ENCODE data around the gene LFNG. TPM values are rescaled to one million over a fixed set of nuclear protein-coding genes. Genes with fewer than 3 reads are reported as not detected.

The LFNG gene
- total RNA-seq, 1 experiment from 2014 or later = 21.3 TPM

DNA sequence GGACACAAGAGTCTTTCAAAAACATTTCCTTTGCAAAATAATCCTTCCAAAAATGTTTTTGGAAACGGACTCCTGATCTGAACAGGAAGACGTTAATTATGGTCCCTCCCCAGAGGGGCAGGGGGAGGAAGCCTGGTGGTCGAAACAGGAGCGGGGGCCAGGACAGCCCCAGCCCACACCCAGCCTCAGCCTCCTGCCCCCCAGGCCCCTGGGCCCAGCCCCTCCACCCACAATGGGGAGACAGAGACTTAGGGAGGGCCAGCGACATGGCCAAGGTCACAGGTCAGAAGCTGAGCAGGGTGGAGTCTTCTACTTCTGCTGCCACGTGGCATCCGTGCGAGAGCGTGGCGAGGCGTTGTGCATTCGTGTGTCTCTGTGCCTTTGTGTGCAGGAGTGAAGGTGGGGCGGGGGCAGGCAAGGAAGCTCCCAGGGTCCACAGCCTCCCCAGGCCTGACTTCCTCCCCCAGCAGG, 29.4 kb upstream of the LFNG start:
- Histone ChIP-seq H3K79me2 (ENCODE audit: low read depth) (no peaks in the 10 kb centered on the region), H3F3A (ENCODE audit: insufficient read depth, low read depth) (no peaks in the 10 kb centered on the region), H3K27ac (no peak overlapping the region), H4K20me1 (ENCODE audit: insufficient read depth) (no peaks in the 10 kb centered on the region), H3K27me3 (ENCODE audit: insufficient read depth, low read depth) (peaks cover 7% of the 10 kb centered on the region; the same call in 1 of the 2 replicates), H3K9me3 (ENCODE audit: insufficient read depth, low read depth) (no peaks in the 10 kb centered on the region), H3K4me3 (no peak overlapping the region), H3K36me3 (ENCODE audit: low read depth) (no peaks in the 10 kb centered on the region), H3K4me2 (no peak overlapping the region), H3K9me2 (ENCODE audit: insufficient read depth) (no peaks in the 10 kb centered on the region), H3K4me1 (replicated peaks; ENCODE audit: insufficient read depth) (peaks cover 12% of the 10 kb centered on the region; the same call in 1 of the 2 replicates), H2AFZ (no peak overlapping the region)
- ChIA-PET CTCF (no interaction called here), POLR2A (ENCODE audit: unreplicated experiment) (no interaction called here)
- no peak for DNase-seq
- intact Hi-C loops (cut with micrococcal nuclease; ENCODE audit: unreplicated experiment) = no loop called here
- TF ChIP-seq, protein P1, sequence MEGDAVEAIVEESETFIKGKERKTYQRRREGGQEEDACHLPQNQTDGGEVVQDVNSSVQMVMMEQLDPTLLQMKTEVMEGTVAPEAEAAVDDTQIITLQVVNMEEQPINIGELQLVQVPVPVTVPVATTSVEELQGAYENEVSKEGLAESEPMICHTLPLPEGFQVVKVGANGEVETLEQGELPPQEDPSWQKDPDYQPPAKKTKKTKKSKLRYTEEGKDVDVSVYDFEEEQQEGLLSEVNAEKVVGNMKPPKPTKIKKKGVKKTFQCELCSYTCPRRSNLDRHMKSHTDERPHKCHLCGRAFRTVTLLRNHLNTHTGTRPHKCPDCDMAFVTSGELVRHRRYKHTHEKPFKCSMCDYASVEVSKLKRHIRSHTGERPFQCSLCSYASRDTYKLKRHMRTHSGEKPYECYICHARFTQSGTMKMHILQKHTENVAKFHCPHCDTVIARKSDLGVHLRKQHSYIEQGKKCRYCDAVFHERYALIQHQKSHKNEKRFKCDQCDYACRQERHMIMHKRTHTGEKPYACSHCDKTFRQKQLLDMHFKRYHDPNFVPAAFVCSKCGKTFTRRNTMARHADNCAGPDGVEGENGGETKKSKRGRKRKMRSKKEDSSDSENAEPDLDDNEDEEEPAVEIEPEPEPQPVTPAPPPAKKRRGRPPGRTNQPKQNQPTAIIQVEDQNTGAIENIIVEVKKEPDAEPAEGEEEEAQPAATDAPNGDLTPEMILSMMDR (conservative IDR thresholded peaks at IDR 0.05) = no peak
- no peak for TF ChIP-seq EZH2 (IDR thresholded peaks at IDR 0.05; ENCODE audit: low read depth)
- BruUV-seq (replicated peaks) = no TSS peak

DNA sequence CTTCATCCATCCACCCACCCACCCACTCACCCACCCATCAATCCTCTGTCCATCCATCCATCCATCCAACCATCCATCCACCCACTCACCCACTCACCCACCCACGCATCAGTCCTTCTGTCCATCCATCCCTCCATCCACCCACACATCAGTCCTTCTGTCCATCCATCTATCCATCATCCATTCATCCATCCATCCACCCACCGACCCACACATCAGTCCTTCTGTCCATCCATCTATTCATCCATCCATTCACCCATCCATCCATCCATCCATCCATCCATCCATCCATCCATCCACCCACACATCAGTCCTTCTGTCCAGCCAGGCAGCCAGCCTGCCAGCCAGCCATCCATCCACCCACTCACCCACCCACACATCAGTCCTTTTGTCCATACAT, 27.5 kb upstream of the LFNG start:
- Histone ChIP-seq H3K4me2 (no peak overlapping the region), H3K9me2 (ENCODE audit: insufficient read depth) (no peaks in the 10 kb centered on the region), H3K36me3 (ENCODE audit: low read depth) (no peaks in the 10 kb centered on the region), H3K27ac (no peak overlapping the region), H3F3A (ENCODE audit: insufficient read depth, low read depth) (no peaks in the 10 kb centered on the region; the same call in 1 of the 2 replicates), H3K9me3 (ENCODE audit: insufficient read depth, low read depth) (no peaks in the 10 kb centered on the region), H3K4me1 (replicated peaks; ENCODE audit: insufficient read depth) (peaks cover 12% of the 10 kb centered on the region; the same call in 1 of the 2 replicates), H4K20me1 (ENCODE audit: insufficient read depth) (0 out of 2 replicates have a peak, but pooled peaks cover 2% of the 10 kb centered on the region), H3K4me3 (no peak overlapping the region), H2AFZ (no peak overlapping the region), H3K27me3 (ENCODE audit: insufficient read depth, low read depth) (peaks cover 14% of the 10 kb centered on the region), H3K79me2 (ENCODE audit: low read depth) (no peaks in the 10 kb centered on the region)
- CTCF ChIA-PET = no interaction called here
- intact Hi-C loops (cut with micrococcal nuclease; ENCODE audit: unreplicated experiment) = no loop called here
- TF ChIP-seq, protein P1 (conservative IDR thresholded peaks at IDR 0.05) = no peak
- no peak for TF ChIP-seq EZH2 (IDR thresholded peaks at IDR 0.05; ENCODE audit: low read depth)
- POLR2A ChIA-PET (ENCODE audit: unreplicated experiment) = no interaction called here
- BruUV-seq (replicated peaks) = no TSS peak
- DNase-seq = no peak

DNA sequence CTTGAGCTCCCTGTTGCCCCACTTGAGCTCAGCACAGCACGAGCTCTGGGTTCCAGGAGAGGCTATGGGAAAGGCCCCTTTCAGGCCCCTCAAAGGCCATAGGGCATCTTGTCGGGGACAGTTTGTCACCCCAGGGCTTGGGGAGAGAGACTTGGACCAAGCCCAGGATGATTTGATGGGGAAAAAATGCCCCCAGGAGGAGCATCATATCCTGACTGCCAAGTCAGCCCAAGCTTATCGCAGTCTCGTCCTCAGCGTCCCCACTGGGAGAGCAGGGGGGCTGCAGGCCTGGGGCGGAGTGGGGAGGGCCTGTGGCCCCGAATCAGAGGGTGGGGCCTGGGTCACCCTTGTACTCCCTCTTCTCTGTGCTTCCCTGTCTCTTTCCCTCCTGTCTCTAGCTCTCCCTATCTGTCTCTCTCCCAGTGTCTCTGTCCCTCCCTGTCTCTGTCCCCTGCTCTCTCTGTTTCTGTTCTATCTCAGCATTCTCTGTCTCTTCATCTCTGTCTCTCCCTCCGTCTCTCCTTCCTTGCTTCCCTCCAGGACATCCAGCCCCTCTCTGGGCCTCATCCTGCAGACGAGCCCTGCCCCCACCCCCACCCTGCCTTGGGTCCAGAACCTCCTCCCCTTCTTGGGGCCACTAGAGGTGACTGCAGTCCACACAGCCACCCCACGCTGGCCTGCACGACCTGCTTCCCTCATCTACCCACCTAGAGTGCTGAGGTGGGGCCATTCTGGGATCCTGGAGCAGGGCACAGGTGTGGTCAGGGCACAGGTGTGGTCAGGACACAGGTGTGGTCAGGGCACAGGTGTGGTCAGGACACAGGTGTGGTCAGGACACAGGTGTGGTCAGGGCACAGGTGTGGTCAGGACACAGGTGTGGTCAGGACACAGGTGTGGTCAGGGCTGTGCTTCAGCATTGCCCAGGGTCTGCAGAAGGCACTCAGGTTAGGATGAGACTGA, 26.1 kb upstream of the LFNG start:
- ChIA-PET POLR2A (ENCODE audit: unreplicated experiment) (interaction anchor here (0.6 kb wide), 1 partner anchor 118 kb away, joined by 5 read pairs; no protein-coding TSS in a partner anchor), CTCF (interaction anchor here (0.6 kb wide), 1 partner anchor 910 kb away, joined by 12 read pairs; no protein-coding TSS in a partner anchor)
- no peak for TF ChIP-seq EZH2 (IDR thresholded peaks at IDR 0.05; ENCODE audit: low read depth)
- TF ChIP-seq, protein P1 (conservative IDR thresholded peaks at IDR 0.05) = no peak
- Histone ChIP-seq H3K9me3 (ENCODE audit: insufficient read depth, low read depth) (no peaks in the 10 kb centered on the region), H3K4me1 (replicated peaks; ENCODE audit: insufficient read depth) (peaks cover 12% of the 10 kb centered on the region; the same call in 1 of the 2 replicates), H2AFZ (no peak overlapping the region), H3K4me2 (no peak overlapping the region), H3K79me2 (ENCODE audit: low read depth) (no peaks in the 10 kb centered on the region), H3K27me3 (ENCODE audit: insufficient read depth, low read depth) (peaks cover 29% of the 10 kb centered on the region), H4K20me1 (ENCODE audit: insufficient read depth) (0 out of 2 replicates have a peak, but pooled peaks cover 4% of the 10 kb centered on the region), H3K36me3 (ENCODE audit: low read depth) (no peaks in the 10 kb centered on the region), H3K27ac (no peak overlapping the region), H3K9me2 (ENCODE audit: insufficient read depth) (no peaks in the 10 kb centered on the region), H3F3A (ENCODE audit: insufficient read depth, low read depth) (no peaks in the 10 kb centered on the region; the same call in 1 of the 2 replicates), H3K4me3 (no peak overlapping the region)
- no peak for DNase-seq
- intact Hi-C loops (cut with micrococcal nuclease; ENCODE audit: unreplicated experiment) = no loop called here
- no TSS peak for BruUV-seq (replicated peaks)
